Activated CD4-positive, CD25-positive, alpha-beta regulatory T cell treated with anti-CD3 and anti-CD28 coated beads, Interleukin-2, amount 50 U/mL, for 16 hours (primary cell): Measurements from ENCODE around the gene CHMP4B.

ENCODE experiments used
- DNase-seq: peaks from one replicate; pipeline ENCODE4 v3.0.0-alpha.2; 2020; ENCODE audit warnings: low read depth, low spot score

The CHMP4B gene

GRCh38 chr20:33820362-33820761 is 9.2 kb downstream of the CHMP4B start:
- no peak for DNase-seq

DNA sequence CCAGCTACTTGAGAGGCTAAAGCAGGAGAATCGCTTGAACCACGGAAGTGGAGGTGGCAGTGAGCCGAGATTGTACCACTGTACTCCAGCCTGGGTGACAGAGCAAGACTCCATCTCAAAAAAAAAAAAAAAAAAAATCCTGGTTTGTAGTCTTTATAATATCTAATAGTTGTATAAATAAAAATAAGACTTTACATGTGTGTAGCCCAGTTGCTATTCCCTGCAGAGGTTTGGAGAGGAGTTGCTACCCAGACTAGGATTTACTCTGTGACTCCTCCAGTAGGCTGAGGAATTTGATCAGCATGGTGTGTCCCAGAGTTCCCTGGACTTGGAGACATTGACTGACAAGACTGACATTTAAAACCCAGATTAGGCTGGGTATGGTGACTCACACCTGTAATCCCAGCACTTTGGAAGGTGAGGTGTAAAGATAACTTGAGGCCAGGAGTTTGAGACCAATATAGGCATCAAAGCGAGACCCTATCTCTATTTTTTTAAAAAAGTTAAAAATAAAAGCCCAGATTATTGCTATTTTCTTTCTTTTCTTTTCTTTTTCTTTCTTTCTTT is 10.2 kb downstream of the CHMP4B start:
- DNase-seq, result no peak

DNA sequence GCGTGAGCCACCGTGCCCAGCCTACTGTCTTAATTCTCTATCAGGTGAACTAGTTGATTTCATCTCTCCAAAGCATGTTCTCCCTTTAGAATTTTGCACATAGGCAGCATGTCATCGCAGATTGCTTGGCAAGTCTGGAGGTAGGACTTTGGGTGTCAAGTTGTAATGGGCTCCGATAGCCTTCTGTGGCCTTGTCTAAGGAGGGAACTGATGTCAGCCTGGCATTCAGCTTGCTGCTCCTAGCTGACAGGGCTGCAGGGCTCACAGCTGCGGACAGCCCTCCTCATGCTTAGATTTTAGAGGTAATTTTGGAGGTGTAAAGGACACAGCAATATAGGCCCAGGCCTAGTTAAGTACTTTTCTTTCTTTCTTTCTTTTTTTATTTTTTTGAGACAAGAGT is 11.3 kb downstream of the CHMP4B start:
- no peak for DNase-seq

DNA sequence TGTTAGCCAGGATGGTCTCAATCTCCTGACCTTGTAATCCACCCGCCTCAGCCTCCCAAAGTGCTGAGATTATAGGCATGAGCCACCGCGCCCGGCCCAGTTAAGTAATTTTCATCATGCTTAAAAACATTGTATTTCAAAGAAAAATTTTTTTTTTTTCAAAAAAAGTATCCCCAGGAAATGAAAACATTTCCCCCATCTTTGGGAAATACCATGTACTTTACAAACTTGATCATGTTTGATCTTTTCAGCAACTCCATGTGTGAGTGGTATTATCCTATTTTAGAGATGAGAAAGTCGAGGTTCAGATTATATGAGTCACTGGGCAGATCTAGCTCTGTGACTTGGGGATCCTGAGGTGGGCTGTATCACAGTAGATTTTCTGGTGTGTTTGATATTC is 11.8 kb downstream of the CHMP4B start:
- no peak for DNase-seq

GRCh38 chr20:33824852-33825251 is 13.7 kb downstream of the CHMP4B start:
- DNase-seq, result no peak

- DNase-seq, result no peak
These were observed 14.5 kb downstream of the CHMP4B start for GRCh38 chr20:33825340-33826269.

DNA sequence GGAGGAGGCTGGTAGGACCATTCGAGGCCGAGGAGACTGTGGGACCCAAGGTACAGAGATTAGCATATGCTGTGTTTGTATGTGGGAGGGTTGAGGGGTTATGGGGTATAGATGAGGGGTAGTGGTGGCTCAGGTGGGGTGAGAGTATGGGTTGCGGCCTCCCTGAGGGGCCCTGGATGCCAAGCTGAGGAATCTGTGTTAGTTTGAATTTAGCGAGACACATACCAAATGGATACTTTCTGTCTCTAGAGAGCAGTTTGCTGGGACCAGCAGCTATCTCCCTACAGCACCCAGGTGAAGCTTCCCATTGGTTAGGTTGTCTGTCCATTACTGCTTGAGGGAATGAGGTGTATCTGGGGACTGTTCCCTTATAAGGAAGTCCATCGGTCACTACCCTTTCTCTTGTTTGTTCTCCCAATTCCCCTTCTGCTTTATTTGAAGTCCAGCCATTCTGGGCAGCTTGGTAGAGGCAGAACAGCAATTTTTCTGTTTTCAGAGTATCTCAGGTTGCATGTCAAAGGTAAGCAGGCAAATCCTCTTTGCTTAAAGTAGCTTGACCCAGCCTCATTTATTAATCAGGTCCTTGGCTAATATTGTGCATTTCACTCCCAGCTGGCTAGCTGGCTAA is 15.2 kb downstream of the CHMP4B start:
- DNase-seq, result no peak

GRCh38 chr20:33827109-33827508 is 16.0 kb downstream of the CHMP4B start:
- no peak for DNase-seq

GRCh38 chr20:33827634-33828325 is 16.6 kb downstream of the CHMP4B start:
- DNase-seq, result no peak

DNA sequence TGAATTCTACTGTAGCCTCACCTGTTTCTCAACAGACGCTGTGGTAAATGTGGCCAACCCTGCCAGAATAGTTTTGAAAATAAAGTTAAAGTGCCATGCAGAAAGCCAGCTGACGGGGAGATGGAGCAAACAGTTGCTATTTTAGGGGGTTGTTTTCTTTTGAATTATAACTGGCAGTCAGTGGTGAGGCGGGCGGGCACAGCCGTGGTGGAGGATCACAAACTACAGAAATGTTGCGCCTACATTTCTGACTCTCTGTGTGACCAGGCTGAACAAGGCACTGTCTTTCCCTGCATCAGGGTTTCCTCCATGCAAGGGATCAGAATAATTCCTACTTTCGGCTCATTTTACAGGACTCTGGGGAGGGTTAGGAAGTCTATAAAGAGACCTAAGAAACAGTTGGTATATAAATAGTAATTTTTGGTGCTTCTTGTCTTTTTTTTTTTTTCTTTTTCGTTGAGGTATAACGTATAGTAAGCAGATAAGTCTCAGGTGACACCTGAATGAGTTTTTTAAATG is 17.2 kb downstream of the CHMP4B start:
- no peak for DNase-seq

DNA sequence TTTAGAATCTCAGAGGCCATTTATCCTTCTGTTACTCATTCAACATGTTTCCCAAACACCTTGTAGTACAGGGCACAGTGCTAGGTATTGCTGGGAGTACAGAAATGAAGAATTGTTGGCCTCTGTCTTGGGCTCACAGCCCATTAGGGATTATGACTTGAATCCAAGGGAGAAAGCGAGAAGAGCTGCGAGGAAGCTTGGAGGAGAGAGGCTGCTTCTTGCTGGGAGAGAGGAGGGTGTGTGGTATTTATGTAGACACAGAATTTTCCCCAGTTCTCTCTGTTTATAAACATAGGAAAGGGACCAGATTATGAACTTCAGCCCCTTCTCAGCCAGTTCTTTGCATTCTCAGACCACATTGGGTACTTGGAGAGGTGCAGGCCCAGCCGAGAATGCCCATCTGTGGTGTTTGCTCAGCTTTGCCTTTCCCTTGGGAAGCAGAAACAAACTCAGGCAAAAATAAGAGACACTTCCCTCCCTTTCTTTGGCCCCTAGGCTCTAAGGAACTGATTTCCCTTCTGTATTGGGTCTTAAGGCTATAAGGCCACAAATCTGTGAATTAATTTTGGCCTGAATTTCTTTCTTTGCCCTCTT is 17.9 kb downstream of the CHMP4B start:
- DNase-seq, result no peak

- DNase-seq, result no peak
These were observed 18.5 kb downstream of the CHMP4B start for GRCh38 chr20:33829636-33830035.

DNA sequence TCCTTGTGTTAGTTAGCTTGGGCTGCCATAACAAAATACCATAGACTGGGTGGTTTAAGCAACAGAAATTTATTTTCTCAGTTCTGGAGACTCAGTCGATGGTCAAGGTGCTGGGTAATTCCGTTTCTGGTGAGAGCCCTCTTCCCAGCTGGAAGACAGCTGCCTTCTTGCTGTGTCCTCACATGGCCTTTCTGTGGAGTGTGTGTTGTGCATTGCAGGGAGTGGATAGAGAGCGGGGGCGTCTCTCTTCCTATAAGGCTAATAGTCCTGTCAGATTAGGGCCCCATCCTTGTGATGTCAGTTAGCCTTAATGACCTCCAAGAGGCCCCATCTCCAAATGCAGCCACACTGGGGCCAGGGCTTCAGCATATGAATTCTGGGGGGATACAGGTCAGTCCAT is 19.2 kb downstream of the CHMP4B start:
- no peak for DNase-seq

- DNase-seq, result no peak
These were observed 21.1 kb downstream of the CHMP4B start for GRCh38 chr20:33832103-33832804.

- no peak for DNase-seq
These were observed 22.2 kb downstream of the CHMP4B start for GRCh38 chr20:33833333-33833732.

DNA sequence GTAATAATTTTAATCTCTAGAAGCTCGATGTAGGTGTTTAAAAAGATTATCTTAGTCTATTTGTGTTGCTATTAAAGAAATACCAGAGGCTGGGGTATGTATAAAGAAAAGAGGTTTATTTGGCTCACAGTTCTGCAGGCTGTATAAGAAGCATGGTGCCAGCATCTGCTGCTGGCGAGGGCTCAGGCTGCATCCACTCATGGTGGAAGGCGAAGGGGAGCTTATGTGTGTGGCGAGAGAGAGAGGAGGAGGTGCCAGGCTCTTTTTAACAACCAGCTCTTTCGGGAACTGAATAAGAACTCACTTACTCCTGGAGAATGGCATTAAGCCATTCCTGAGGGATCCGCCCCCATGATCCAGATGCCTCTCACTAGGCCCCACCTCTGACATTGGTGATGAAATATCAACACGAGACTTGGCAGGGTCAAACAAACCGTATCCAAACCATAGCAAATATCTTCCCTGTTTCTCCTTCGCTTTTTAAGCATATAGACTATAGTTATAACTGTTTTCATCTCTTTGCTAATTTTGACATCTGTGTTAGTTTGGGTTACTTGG is 24.5 kb downstream of the CHMP4B start:
- no peak for DNase-seq

- DNase-seq, result no peak
These were observed 25.1 kb downstream of the CHMP4B start for GRCh38 chr20:33836277-33836676.

GRCh38 chr20:33837096-33837830 is 26.1 kb downstream of the CHMP4B start:
- DNase-seq, result no peak

DNA sequence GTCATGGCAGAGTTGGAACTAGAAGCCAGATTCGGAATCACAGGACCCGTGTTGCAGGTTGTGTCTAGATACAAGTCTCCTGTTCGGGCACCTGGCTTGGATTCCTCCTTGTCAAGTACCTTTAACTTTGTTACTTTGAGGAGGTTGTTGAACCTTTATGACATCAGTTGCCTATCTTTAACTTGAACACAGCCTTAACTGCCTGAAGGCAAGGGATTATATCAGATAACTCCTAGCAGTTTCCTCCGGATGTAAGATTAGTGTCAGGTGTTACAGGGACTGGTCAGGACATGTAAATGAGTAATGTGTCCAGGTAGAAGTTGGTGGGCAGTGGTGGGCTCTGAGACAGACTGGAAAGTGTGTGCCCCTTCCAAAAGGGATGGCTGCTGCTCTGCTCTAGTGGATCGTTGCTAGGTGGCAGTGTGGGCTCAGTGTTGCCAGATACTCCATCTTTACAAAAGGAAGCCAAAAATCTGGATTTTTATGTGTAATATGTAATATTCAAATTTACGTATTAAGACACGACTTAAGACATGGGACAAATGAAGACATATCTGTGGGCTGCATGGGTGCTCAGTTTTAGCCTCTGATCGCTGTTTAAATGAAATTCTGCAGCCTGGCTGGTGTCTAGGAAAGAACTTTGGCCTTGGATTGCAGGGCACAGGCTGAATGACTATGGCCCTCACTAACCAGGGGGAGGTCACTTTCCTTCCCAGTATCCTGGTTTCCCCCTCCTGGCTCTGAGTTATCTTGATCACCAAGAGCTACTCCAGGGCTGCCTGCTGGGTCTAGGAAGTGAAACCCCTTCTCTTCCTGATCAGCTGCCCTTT is 27.1 kb downstream of the CHMP4B start:
- no peak for DNase-seq
